AG08396 (cell line): Measurements from ENCODE around the gene CMTM2.
"Not testable (repeated sequence)": the region's sequence is repeated elsewhere in the genome, so short reads cannot be mapped to it uniquely, and the experiment has no call there.

ENCODE experiments used
- DNase-seq: peaks from one replicate; pipeline ENCODE4 v3.0.0; 2012; ENCODE audit warnings: low spot score, mixed read lengths

The CMTM2 gene

GRCh38 chr16:66552286-66553177 is 26.7 kb upstream of the CMTM2 start, which contains the start of gene CKLF:
Gene CKLF (plus strand): TSS chr16:66552576. CDS start chr16:66552716, 140 bp downstream.
- peak; percentile 99 for DNase-seq

GRCh38 chr16:66553223-66553622 is 26.0 kb upstream of the CMTM2 start:
- DNase-seq: no peak

GRCh38 chr16:66554021-66554420 is 25.2 kb upstream of the CMTM2 start:
- DNase-seq: no peak

- DNase-seq: no peak
Measured at GRCh38 chr16:66554495-66554894, 24.8 kb upstream of the CMTM2 start.

- no peak for DNase-seq
Measured at GRCh38 chr16:66560107-66560506, 19.2 kb upstream of the CMTM2 start.

GRCh38 chr16:66561381-66562080 is 17.7 kb upstream of the CMTM2 start:
- no peak for DNase-seq

- no peak for DNase-seq
Measured at GRCh38 chr16:66562409-66562808, 16.9 kb upstream of the CMTM2 start.

GRCh38 chr16:66562986-66563385 is 16.3 kb upstream of the CMTM2 start:
- DNase-seq: no peak

- DNase-seq: no peak
Measured at GRCh38 chr16:66563574-66564334, 15.5 kb upstream of the CMTM2 start.

- no peak for DNase-seq
Measured at GRCh38 chr16:66566051-66566901, 13.0 kb upstream of the CMTM2 start, which contains the start of gene CMTM1. Gene CMTM1 (plus strand): TSS chr16:66566439. CDS start chr16:66566514, 75 bp downstream.

- DNase-seq: not testable (repeated sequence)
Measured at GRCh38 chr16:66567270-66567669, 12.0 kb upstream of the CMTM2 start.

- DNase-seq: peak; percentile 49
Measured at GRCh38 chr16:66568355-66568754, 10.9 kb upstream of the CMTM2 start.

GRCh38 chr16:66569131-66569530 is 10.1 kb upstream of the CMTM2 start:
- DNase-seq: peak; percentile 64

GRCh38 chr16:66569827-66570405 is 9.3 kb upstream of the CMTM2 start:
- DNase-seq: peak; percentile 43

GRCh38 chr16:66572356-66572755 is 6.9 kb upstream of the CMTM2 start:
- DNase-seq: no peak

- no peak for DNase-seq
Measured at GRCh38 chr16:66574081-66574480, 5.2 kb upstream of the CMTM2 start.

GRCh38 chr16:66574531-66574930 is 4.7 kb upstream of the CMTM2 start:
- no peak for DNase-seq

- no peak for DNase-seq
Measured at GRCh38 chr16:66575060-66575459, 4.2 kb upstream of the CMTM2 start.

- no peak for DNase-seq
Measured at GRCh38 chr16:66576296-66576695, 3.0 kb upstream of the CMTM2 start.

- DNase-seq: peak; percentile 88
Measured at GRCh38 chr16:66580605-66581209, 1.4 kb downstream of the CMTM2 start.
